C4-2B (cell line): ENCODE data around the gene EFR3B.

Experiments
- H3K27ac ChIP-seq: fragments of 450-650 bp; 2 replicates; pipeline ENCODE4 v1.5.1; 2017
- ZFX ChIP-seq: fragments of 450-650 bp; IDR thresholded peaks from 2 replicates; pipeline ENCODE4 v1.6.1; 2017
- TF ChIP-seq, protein P1 (sequence below): fragments of 450-650 bp; conservative IDR thresholded peaks from 2 replicates; pipeline ENCODE4 v1.5.1; 2017; ENCODE audit warnings: mild to moderate bottlenecking

EFR3B gene

GRCh38 chr2:25197336-25198208 lies 155.7 kb downstream of the EFR3B start:
- H3K27ac ChIP-seq: no peak overlapping the region
- TF ChIP-seq, protein P1, sequence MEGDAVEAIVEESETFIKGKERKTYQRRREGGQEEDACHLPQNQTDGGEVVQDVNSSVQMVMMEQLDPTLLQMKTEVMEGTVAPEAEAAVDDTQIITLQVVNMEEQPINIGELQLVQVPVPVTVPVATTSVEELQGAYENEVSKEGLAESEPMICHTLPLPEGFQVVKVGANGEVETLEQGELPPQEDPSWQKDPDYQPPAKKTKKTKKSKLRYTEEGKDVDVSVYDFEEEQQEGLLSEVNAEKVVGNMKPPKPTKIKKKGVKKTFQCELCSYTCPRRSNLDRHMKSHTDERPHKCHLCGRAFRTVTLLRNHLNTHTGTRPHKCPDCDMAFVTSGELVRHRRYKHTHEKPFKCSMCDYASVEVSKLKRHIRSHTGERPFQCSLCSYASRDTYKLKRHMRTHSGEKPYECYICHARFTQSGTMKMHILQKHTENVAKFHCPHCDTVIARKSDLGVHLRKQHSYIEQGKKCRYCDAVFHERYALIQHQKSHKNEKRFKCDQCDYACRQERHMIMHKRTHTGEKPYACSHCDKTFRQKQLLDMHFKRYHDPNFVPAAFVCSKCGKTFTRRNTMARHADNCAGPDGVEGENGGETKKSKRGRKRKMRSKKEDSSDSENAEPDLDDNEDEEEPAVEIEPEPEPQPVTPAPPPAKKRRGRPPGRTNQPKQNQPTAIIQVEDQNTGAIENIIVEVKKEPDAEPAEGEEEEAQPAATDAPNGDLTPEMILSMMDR: no peak
- no peak for TF ChIP-seq ZFX

- TF ChIP-seq ZFX: no peak
- TF ChIP-seq, protein P1: no peak
- no peak overlapping the region for H3K27ac ChIP-seq
Observed at GRCh38 chr2:25198209-25198525, 156.3 kb downstream of the EFR3B start.

DNA sequence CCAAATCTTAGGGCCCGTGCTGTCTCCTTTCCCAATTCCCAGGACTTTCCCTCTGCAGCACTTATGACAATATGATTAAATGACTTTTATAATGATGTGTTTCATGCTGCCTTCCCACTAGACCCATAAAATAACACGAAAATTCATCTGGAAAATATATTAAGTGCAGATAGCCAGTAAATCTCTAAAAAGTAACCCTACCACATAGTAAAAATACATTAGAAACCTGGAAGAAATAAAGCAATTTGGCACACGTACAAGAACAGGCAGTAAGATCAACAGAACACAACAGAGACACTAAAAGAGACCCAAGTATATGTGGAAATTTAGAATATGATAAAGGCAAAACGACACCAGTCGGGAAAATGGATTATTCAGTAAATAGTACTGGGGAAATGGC lies 156.7 kb downstream of the EFR3B start:
- no peak overlapping the region for H3K27ac ChIP-seq
- TF ChIP-seq ZFX: no peak
- TF ChIP-seq, protein P1: no peak

DNA sequence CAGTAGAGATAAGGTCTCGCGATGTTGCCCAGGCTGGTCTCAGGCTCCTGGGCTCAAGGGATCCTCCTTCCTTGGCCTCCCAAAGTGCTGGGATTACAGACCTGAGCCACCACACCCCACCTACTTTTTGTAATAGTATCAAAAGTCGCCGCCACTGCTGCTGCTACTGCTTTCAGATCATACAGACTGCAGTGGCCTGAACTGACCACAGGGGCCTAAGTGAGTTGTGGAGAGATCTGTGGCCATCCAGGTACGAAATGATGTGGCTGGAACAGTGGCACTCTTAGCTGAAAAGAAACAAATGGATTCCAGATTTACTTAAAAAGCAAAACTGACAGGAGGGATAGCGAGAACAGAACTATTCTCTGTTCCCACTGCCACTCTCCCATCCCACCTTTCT lies 159.4 kb downstream of the EFR3B start:
- no peak overlapping the region for H3K27ac ChIP-seq
- TF ChIP-seq, protein P1: no peak
- TF ChIP-seq ZFX: no peak

DNA sequence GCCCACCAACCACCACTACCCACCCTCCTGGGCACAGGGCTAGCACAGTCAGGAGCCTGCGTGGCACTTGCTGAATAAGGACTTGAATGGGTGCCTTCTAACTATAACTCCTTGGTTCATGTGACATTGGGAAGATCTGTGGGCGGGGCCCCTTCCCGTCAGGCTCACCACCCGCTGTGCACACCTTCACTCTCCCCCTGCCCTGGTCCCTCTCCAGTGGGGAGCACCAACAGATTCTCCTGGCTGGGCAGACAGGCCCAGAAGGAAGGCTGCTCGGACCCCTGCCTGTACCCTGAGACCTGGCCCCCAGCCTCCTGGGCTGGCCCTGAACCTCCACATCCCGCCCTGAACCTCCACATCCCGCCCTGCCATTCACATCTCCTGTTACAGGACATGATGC lies 159.9 kb downstream of the EFR3B start:
- no peak for TF ChIP-seq ZFX
- no peak overlapping the region for H3K27ac ChIP-seq

GRCh38 chr2:25202275-25202674 lies 160.4 kb downstream of the EFR3B start:
- no peak overlapping the region for H3K27ac ChIP-seq
- TF ChIP-seq ZFX: no peak
- TF ChIP-seq, protein P1: no peak

GRCh38 chr2:25204190-25204838 lies 162.4 kb downstream of the EFR3B start:
- no peak overlapping the region for H3K27ac ChIP-seq
- TF ChIP-seq ZFX: no peak
- TF ChIP-seq, protein P1: no peak
